ENCODE measurements around the gene GABBR2. TPM values are rescaled to one million over a fixed set of nuclear protein-coding genes. Genes with fewer than 3 reads are reported as not detected.

Gene GABBR2
- total and polyA plus RNA-seq, 9 of the 15 experiments (the other 6 are each of a cell fraction or from before 2014, with no cell fraction given) = 0.15 to 1.9 (median 0.32) TPM

DNA sequence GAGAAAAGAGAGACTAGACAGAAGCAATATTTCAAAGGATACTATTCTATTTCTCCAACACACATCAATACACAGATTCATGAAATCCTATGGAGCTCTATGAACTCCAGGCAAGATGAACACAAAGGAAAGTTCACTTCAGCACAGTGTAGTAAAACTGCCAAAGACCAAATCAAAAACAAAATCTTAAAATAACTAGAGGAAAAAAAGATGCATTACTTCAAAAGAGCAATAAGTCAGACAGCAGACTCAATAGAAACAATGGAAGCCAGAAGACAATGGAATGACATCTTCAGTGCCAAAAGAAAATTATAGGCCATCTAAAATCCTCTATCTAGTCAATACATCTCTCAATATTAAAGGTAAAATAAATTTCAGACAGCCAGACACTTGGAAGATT is 248.0 kb downstream of the GABBR2 start (continued):
- TF ChIP-seq ZNF280B (CRISPR knock-in tag; IDR thresholded peaks at IDR 0.05) (peak; percentile 56; the same call in 1 of the 2 replicates), ARID2 (IDR thresholded peaks at IDR 0.05) (no peak), CBX5 (IDR thresholded peaks at IDR 0.05; ENCODE audit: borderline replicate concordance, low read depth) (peak; percentile 98), ZNF644 (tag; IDR thresholded peaks at IDR 0.05; ENCODE audit: low read depth) (peak; percentile 87), ZNF174 (CRISPR knock-in tag; IDR thresholded peaks at IDR 0.05) (no peak), MYBL2 (IDR thresholded peaks at IDR 0.05; ENCODE audit: low read depth) (0 out of 2 replicates have a peak, but pooled peaks have one; percentile 10), MYBL2 (CRISPR knock-in tag; IDR thresholded peaks at IDR 0.05; ENCODE audit: borderline replicate concordance) (no peak), TRIM24 (IDR thresholded peaks at IDR 0.05) (peak; percentile 56 to 92), ARNT (IDR thresholded peaks at IDR 0.05) (peak; percentile 63 to 76; a peak in 3 of 4 replicates), JUNB (CRISPR knock-in tag; conservative IDR thresholded peaks at IDR 0.05) (no peak), ZNF165 (CRISPR knock-in tag; IDR thresholded peaks at IDR 0.05; ENCODE audit: borderline replicate concordance) (no peak), TCF3 (CRISPR knock-in tag; IDR thresholded peaks at IDR 0.05) (no peak), ZNF24 (IDR thresholded peaks at IDR 0.05) (peak; percentile 87), HMGN3 (IDR thresholded peaks at IDR 0.05; ENCODE audit: borderline replicate concordance, extremely low read depth, insufficient read length, low read depth, low read length) (no peak), RBM39 (optimal IDR thresholded peaks at IDR 0.05; ENCODE audit: low read depth, low read length) (no peak), SMARCC2 (IDR thresholded peaks at IDR 0.05; ENCODE audit: low read depth) (no peak), MAFF (IDR thresholded peaks at IDR 0.05; ENCODE audit: low read length) (no peak)
- TF ChIP-seq, protein P1, sequence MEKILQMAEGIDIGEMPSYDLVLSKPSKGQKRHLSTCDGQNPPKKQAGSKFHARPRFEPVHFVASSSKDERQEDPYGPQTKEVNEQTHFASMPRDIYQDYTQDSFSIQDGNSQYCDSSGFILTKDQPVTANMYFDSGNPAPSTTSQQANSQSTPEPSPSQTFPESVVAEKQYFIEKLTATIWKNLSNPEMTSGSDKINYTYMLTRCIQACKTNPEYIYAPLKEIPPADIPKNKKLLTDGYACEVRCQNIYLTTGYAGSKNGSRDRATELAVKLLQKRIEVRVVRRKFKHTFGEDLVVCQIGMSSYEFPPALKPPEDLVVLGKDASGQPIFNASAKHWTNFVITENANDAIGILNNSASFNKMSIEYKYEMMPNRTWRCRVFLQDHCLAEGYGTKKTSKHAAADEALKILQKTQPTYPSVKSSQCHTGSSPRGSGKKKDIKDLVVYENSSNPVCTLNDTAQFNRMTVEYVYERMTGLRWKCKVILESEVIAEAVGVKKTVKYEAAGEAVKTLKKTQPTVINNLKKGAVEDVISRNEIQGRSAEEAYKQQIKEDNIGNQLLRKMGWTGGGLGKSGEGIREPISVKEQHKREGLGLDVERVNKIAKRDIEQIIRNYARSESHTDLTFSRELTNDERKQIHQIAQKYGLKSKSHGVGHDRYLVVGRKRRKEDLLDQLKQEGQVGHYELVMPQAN (IDR thresholded peaks at IDR 0.05; ENCODE audit: borderline replicate concordance) = 0 out of 2 replicates have a peak, but pooled peaks have one; percentile 20
- TF ChIP-seq, protein P2, sequence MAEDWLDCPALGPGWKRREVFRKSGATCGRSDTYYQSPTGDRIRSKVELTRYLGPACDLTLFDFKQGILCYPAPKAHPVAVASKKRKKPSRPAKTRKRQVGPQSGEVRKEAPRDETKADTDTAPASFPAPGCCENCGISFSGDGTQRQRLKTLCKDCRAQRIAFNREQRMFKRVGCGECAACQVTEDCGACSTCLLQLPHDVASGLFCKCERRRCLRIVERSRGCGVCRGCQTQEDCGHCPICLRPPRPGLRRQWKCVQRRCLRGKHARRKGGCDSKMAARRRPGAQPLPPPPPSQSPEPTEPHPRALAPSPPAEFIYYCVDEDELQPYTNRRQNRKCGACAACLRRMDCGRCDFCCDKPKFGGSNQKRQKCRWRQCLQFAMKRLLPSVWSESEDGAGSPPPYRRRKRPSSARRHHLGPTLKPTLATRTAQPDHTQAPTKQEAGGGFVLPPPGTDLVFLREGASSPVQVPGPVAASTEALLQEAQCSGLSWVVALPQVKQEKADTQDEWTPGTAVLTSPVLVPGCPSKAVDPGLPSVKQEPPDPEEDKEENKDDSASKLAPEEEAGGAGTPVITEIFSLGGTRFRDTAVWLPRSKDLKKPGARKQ (CRISPR knock-in tag; IDR thresholded peaks at IDR 0.05) = no peak
- TF ChIP-seq, protein P3, sequence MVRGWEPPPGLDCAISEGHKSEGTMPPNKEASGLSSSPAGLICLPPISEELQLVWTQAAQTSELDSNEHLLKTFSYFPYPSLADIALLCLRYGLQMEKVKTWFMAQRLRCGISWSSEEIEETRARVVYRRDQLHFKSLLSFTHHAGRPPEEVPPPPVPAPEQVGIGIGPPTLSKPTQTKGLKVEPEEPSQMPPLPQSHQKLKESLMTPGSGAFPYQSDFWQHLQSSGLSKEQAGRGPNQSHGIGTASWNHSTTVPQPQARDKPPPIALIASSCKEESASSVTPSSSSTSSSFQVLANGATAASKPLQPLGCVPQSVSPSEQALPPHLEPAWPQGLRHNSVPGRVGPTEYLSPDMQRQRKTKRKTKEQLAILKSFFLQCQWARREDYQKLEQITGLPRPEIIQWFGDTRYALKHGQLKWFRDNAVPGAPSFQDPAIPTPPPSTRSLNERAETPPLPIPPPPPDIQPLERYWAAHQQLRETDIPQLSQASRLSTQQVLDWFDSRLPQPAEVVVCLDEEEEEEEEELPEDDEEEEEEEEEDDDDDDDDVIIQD (CRISPR knock-in tag; IDR thresholded peaks at IDR 0.05) = no peak
- TF ChIP-seq, protein P4, sequence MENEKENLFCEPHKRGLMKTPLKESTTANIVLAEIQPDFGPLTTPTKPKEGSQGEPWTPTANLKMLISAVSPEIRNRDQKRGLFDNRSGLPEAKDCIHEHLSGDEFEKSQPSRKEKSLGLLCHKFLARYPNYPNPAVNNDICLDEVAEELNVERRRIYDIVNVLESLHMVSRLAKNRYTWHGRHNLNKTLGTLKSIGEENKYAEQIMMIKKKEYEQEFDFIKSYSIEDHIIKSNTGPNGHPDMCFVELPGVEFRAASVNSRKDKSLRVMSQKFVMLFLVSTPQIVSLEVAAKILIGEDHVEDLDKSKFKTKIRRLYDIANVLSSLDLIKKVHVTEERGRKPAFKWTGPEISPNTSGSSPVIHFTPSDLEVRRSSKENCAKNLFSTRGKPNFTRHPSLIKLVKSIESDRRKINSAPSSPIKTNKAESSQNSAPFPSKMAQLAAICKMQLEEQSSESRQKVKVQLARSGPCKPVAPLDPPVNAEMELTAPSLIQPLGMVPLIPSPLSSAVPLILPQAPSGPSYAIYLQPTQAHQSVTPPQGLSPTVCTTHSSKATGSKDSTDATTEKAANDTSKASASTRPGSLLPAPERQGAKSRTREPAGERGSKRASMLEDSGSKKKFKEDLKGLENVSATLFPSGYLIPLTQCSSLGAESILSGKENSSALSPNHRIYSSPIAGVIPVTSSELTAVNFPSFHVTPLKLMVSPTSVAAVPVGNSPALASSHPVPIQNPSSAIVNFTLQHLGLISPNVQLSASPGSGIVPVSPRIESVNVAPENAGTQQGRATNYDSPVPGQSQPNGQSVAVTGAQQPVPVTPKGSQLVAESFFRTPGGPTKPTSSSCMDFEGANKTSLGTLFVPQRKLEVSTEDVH (IDR thresholded peaks at IDR 0.05; ENCODE audit: low read depth, partially characterized antibody) = peak; percentile 34

Data from K562 (cell line).